ENCODE measurements around the gene PAGR1. TPM values are rescaled to one million over a fixed set of nuclear protein-coding genes. Genes with fewer than 3 reads are reported as not detected.

The PAGR1 gene
- polyA plus RNA-seq, 1 experiment: 15.6 TPM

DNA sequence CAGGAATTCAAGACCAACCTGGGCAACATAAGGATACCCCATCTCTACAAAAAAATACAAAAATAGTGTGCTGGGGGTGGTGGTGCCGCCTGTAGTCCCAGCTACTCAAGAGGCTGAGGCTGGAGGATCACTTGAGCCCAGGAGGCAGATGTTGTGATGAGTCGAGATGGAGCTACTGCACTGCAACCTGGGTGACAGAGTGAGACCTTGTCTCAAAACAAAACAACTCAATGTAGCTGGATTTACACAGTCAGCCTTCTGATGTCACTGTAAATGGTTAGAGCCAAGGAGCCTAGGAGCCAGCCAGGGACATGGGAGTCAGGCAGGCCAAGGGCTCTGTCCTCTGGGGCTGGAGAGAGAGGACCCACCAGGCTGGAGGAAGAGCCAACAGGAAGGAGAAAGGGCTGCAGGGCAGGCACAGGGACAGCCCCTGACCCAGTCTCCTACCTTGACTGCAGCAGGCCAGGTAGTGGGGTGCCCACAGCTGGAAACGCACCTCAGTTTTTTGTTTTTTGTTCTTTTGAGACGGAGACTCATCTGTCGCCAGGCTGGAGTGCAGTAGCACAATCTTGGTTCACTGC lies 38.7 kb downstream of the PAGR1 start:
- no peaks in the 10 kb centered on the region for H3K27me3 ChIP-seq (ENCODE audit: control insufficient read depth, insufficient read depth, low read length)
- DNase-seq (ENCODE audit: low read depth): no peak
- H3K4me3 ChIP-seq (ENCODE audit: low read depth, low read length): no peak overlapping the region
- ChIA-PET CTCF (no interaction called here), POLR2A (no interaction called here)
- TF ChIP-seq, protein P1, sequence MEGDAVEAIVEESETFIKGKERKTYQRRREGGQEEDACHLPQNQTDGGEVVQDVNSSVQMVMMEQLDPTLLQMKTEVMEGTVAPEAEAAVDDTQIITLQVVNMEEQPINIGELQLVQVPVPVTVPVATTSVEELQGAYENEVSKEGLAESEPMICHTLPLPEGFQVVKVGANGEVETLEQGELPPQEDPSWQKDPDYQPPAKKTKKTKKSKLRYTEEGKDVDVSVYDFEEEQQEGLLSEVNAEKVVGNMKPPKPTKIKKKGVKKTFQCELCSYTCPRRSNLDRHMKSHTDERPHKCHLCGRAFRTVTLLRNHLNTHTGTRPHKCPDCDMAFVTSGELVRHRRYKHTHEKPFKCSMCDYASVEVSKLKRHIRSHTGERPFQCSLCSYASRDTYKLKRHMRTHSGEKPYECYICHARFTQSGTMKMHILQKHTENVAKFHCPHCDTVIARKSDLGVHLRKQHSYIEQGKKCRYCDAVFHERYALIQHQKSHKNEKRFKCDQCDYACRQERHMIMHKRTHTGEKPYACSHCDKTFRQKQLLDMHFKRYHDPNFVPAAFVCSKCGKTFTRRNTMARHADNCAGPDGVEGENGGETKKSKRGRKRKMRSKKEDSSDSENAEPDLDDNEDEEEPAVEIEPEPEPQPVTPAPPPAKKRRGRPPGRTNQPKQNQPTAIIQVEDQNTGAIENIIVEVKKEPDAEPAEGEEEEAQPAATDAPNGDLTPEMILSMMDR (IDR thresholded peaks at IDR 0.05; ENCODE audit: insufficient read depth, low read depth, low read length): no peak
- peaks cover 12% of the 10 kb centered on the region for H3K36me3 ChIP-seq (ENCODE audit: control insufficient read depth, insufficient read depth, low read length)

DNA sequence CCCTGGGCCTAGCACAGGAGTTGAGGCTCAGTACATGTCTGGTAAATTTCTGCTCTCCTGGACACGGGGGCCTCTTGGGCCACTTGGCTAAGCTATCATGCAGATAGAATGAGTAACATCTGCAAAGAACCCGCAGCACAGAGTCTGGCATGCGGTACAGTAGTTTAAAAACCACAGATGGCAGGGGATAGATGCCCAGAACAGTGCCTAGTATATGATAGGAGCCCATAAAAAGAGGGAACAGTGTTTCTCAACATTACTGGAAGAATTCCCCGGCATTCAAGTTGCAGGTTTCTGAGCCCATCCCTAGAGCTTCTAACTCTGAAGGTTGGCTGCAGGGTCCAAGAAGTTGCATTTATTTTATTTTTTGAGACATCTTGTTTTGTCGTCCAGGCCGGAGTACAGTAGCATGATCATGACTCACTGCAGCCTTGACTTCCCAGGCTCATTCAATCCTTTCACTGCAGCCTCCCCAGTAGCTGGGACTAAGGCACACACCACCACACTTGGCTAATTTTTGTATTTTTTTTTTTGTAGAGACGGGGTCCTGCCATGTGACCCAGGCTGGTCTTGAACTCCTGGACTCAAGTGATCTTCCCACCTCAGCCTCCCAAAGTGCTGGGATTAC lies 41.3 kb downstream of the PAGR1 start:
- no peak overlapping the region for H3K4me3 ChIP-seq (ENCODE audit: low read depth, low read length)
- ChIA-PET CTCF (interaction anchor here (0.6 to 2.1 kb wide), 5 partner anchors 9 to 149 kb away, joined by 3 to 13 read pairs (median 4); no protein-coding TSS in a partner anchor), POLR2A (interaction anchor here (0.6 to 0.7 kb wide), 2 partner anchors 33 to 68 kb away, joined by 3 to 13 read pairs; partner anchors contain the start of gene KCTD13)
- no peaks in the 10 kb centered on the region for H3K27me3 ChIP-seq (ENCODE audit: control insufficient read depth, insufficient read depth, low read length)
- DNase-seq (ENCODE audit: low read depth): peak; percentile 73
- peaks cover 20% of the 10 kb centered on the region for H3K36me3 ChIP-seq (ENCODE audit: control insufficient read depth, insufficient read depth, low read length)
- TF ChIP-seq, protein P1 (IDR thresholded peaks at IDR 0.05; ENCODE audit: insufficient read depth, low read depth, low read length): no peak

DNA sequence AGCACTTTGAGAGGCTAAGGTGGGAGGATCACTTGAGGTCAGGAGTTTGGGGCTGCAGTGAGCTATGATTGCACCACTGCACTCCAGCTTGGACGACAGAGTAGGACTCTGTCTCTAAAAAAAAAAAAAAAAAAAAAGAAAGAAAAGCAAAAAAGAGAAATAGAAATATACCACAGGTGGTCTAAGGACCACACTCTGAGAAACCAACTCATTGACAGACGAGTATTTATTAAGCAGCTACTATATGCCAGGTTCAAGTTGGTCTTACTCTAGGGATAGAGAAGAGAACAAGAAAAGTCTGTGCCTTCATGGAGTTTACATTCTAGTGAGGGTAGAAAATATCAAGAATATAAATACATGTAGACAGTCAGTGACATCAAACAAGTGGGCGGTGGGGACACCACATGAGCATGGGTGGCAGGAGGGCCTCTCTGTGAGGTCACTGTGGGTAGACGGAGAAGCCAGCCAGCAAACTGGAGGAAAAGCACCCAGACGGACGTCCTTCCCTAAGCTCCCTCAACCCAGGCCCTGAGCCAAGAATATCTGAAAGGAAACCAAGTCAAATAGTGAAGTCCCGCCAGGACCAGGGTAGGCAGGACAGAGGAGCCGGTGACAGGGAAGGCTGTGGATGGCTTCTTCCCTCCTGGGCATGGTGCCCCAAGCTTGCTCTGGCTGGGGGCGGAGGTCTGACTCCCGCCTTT lies 42.3 kb downstream of the PAGR1 start:
- TF ChIP-seq, protein P1 (IDR thresholded peaks at IDR 0.05; ENCODE audit: insufficient read depth, low read depth, low read length): no peak
- no peak for DNase-seq (ENCODE audit: low read depth)
- Histone ChIP-seq H3K4me3 (ENCODE audit: low read depth, low read length) (no peak overlapping the region), H3K27me3 (ENCODE audit: control insufficient read depth, insufficient read depth, low read length) (no peaks in the 10 kb centered on the region), H3K36me3 (ENCODE audit: control insufficient read depth, insufficient read depth, low read length) (peaks cover 20% of the 10 kb centered on the region)
- ChIA-PET POLR2A (interaction anchor here (0.7 kb wide), 1 partner anchor 67 kb away, joined by 13 read pairs; the partner anchor contains the start of gene KCTD13), CTCF (interaction anchor here (0.6 to 2.1 kb wide), 3 partner anchors 10 to 147 kb away, joined by 4 to 13 read pairs (median 4); no protein-coding TSS in a partner anchor)

DNA sequence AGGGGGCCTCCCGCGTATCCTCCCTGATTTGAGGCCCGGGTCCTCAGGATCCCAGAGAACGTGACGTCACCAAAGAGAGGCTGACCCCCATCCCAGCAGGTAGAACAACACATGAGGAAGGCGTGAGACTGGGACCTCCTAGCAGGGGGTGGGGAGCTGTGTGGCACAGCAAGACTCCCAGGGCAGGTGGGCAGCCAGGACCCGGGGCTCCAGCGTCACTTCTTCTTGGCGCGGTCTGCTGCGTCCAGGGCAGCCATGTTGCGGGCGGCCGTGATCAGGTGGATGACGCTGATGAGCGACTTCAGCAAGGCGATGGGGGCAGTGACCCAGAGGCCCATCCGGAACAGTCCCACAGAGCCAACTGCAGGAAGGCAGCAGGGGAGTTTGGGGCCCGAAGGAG lies 43.0 kb downstream of the PAGR1 start:
- ChIA-PET POLR2A (no interaction called here), CTCF (no interaction called here)
- no peaks in the 10 kb centered on the region for H3K27me3 ChIP-seq (ENCODE audit: control insufficient read depth, insufficient read depth, low read length)
- no peak for DNase-seq (ENCODE audit: low read depth)
- peaks cover 20% of the 10 kb centered on the region for H3K36me3 ChIP-seq (ENCODE audit: control insufficient read depth, insufficient read depth, low read length)
- TF ChIP-seq, protein P1 (IDR thresholded peaks at IDR 0.05; ENCODE audit: insufficient read depth, low read depth, low read length): no peak
- H3K4me3 ChIP-seq (ENCODE audit: low read depth, low read length): no peak overlapping the region

DNA sequence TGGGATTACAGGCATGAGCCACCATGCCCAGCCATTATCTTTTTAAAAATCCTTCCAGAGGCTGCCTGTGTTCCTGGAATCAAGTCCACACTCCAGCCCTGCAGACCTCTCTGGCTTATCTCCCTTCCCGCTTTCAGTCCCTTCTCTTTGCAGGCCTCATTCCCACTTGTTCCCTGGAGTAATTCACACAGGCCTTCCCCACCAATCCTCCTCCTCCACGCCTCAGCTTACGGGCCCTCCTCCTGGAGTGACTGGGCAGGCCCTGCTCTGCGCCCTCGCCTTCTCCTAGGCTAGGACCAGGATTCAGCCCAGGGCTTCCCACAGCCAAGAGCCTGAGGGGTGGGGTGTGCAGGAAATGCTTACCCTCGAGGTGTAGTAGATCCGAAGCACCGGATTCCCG lies 44.3 kb downstream of the PAGR1 start:
- TF ChIP-seq, protein P1 (IDR thresholded peaks at IDR 0.05; ENCODE audit: insufficient read depth, low read depth, low read length): no peak
- POLR2A ChIA-PET: no interaction called here
- CTCF ChIA-PET: interaction anchor here (0.7 kb wide), 1 partner anchor 12 kb away, joined by 3 read pairs; no protein-coding TSS in a partner anchor
- no peak for DNase-seq (ENCODE audit: low read depth)
- Histone ChIP-seq H3K4me3 (ENCODE audit: low read depth, low read length) (no peak overlapping the region), H3K27me3 (ENCODE audit: control insufficient read depth, insufficient read depth, low read length) (no peaks in the 10 kb centered on the region), H3K36me3 (ENCODE audit: control insufficient read depth, insufficient read depth, low read length) (peaks cover 20% of the 10 kb centered on the region)

Data from BJ (cell line).